A549 (cell line): Measurements from ENCODE around the gene SLF2. TPM values are rescaled to one million over a fixed set of nuclear protein-coding genes. Genes with fewer than 3 reads are reported as not detected.

Experiments used
- ATAC-seq, 2 experiments: fragments of 200-7000 bp in 1 of 2; fragments of >200 bp in 1 of 2; cut with Nextera tagmentation in 1 of 2; cut with Tn5 transposase in 1 of 2; 3 replicates each; pipeline versions ENCODE4 v1.8.0 to v1.9.1; 2018 to 2020; ENCODE audit warnings: mild to moderate bottlenecking in 1 of 2, moderate library complexity in 1 of 2
- CTCF ChIA-PET: fragments of 300-600 bp; sonication (Branson Sonifier 250); formaldehyde crosslinking; extraction: SDS; loops from one replicate; lab custom pipeline; 2021; ENCODE audit warnings: antibody characterized with exemption, inconsistent platforms; lab: Yijun Ruan, JAX
- POLR2A ChIA-PET: fragments of 350-600 bp; formaldehyde crosslinking; extraction: SDS; loops from one replicate; lab custom pipeline; 2021; ENCODE audit warnings: antibody characterized with exemption, inconsistent platforms; lab: Yijun Ruan, JAX
- DNase-seq, 2 experiments: peaks; one replicate each; pipeline versions ENCODE4 v3.0.0 to v3.0.0-alpha.2; 2011 to 2016; ENCODE audit warnings: low read depth in 1 of 2, low spot score in 1 of 2
- FAIRE-seq: peaks from 2 replicates; lab custom pipeline; 2011; peaks lifted over from hg19 to GRCh38; lab: Jason Lieb, UNC
- H3K27ac ChIP-seq, 2 experiments: fragments of >200 bp; sonication (Bioruptor Twin); formaldehyde crosslinking; 3 replicates each; pipeline ENCODE4 v1.5.1; 2016 to 2017
- H3K4me1 ChIP-seq: fragments of >200 bp; sonication (Bioruptor Twin); formaldehyde crosslinking; 3 replicates; pipeline ENCODE4 v1.6.1; 2016
- H3K4me2 ChIP-seq: fragments of >200 bp; sonication (Bioruptor Twin); formaldehyde crosslinking; 3 replicates; pipeline ENCODE4 v1.6.1; 2016
- H3K4me3 ChIP-seq: fragments of >200 bp; sonication (Bioruptor Twin); formaldehyde crosslinking; 3 replicates; pipeline ENCODE4 v1.5.1; 2016
- H3K9me3 ChIP-seq: fragments of >200 bp; sonication (Bioruptor Twin); formaldehyde crosslinking; 3 replicates; pipeline ENCODE4 v1.6.1; 2016
- ATOH8 ChIP-seq: fragments of 250-450 bp; sonication (Bioruptor Pico); IDR thresholded peaks from 2 replicates; pipeline ENCODE4 v1.5.0; 2020; ENCODE audit warnings: low read depth, mild to moderate bottlenecking, moderate library complexity
- BHLHE40 ChIP-seq: IDR thresholded peaks from 2 replicates; pipeline ENCODE4 v1.6.1; 2012; ENCODE audit warnings: low read depth, low read length, inconsistent platforms
- CBX8 ChIP-seq: fragments of 200-600 bp; sonication (generic); IDR thresholded peaks from 2 replicates; pipeline ENCODE4 v1.6.1; 2016
- ELK1 ChIP-seq: fragments of 150-350 bp; IDR thresholded peaks from 2 replicates; pipeline ENCODE4 v1.6.1; 2014; ENCODE audit warnings: low read depth, mild to moderate bottlenecking, low read length
- FOSB ChIP-seq: fragments of 250-450 bp; sonication (Bioruptor Pico); IDR thresholded peaks from 2 replicates; pipeline ENCODE4 v1.5.0; 2020; ENCODE audit warnings: mild to moderate bottlenecking, moderate library complexity
- FOSL2 ChIP-seq, 2 experiments: fragments of 450-650 bp in 1 of 2; fragments of >200 bp in 1 of 2; sonication (Bioruptor Twin) in 1 of 2; formaldehyde crosslinking; IDR thresholded peaks; 2 replicates each; pipeline versions ENCODE4 v1.5.0 to v1.6.1; 2016 to 2020; ENCODE audit warnings: mild to moderate bottlenecking in 1 of 2, moderate library complexity in 1 of 2
- HOXB13 ChIP-seq: fragments of 250-450 bp; sonication (Bioruptor Pico); IDR thresholded peaks from 2 replicates; pipeline ENCODE4 v1.5.0; 2020; ENCODE audit warnings: low read depth, mild to moderate bottlenecking, moderate library complexity
- HOXB5 ChIP-seq: fragments of 250-450 bp; sonication (Bioruptor Pico); IDR thresholded peaks from 2 replicates; pipeline ENCODE4 v1.5.0; 2020; ENCODE audit warnings: mild to moderate bottlenecking, moderate library complexity
- KDM1A ChIP-seq: fragments of 200-600 bp; sonication (generic); IDR thresholded peaks from 2 replicates; pipeline ENCODE4 v1.6.1; 2016; ENCODE audit warnings: low read depth, mild to moderate bottlenecking
- KDM5A ChIP-seq: fragments of 200-600 bp; sonication (generic); IDR thresholded peaks from 2 replicates; pipeline ENCODE4 v1.6.1; 2016; ENCODE audit warnings: antibody characterized with exemption, mild to moderate bottlenecking
- MAX ChIP-seq: IDR thresholded peaks from 2 replicates; pipeline ENCODE4 v1.6.1; 2012
- MYC ChIP-seq: IDR thresholded peaks from 2 replicates; pipeline ENCODE4 v1.6.1; 2012; ENCODE audit warnings: mild to moderate bottlenecking, inconsistent platforms, low read length, improper control_type of control experiment, borderline replicate concordance
- NR3C1 ChIP-seq: fragments of >200 bp; sonication (Bioruptor Twin); formaldehyde crosslinking; IDR thresholded peaks from 3 replicates; pipeline ENCODE4 v1.6.1; 2017
- PBX3 ChIP-seq: IDR thresholded peaks from 2 replicates; pipeline ENCODE4 v1.6.1; 2012
- POLR2AphosphoS2 ChIP-seq: conservative IDR thresholded peaks from 2 replicates; pipeline ENCODE4 v1.6.1; 2012; ENCODE audit warnings: low read length, improper control_type of control experiment, inconsistent platforms
- RCOR1 ChIP-seq: fragments of 150-350 bp; IDR thresholded peaks from 2 replicates; pipeline ENCODE4 v1.6.1; 2014; ENCODE audit warnings: antibody characterized with exemption, low read length, low read depth
- REST ChIP-seq: fragments of 200-600 bp; sonication (generic); IDR thresholded peaks from 2 replicates; pipeline ENCODE4 v1.6.1; 2016; ENCODE audit warnings: antibody characterized with exemption, mild to moderate bottlenecking, moderate library complexity
- SMC3 ChIP-seq: fragments of >200 bp; sonication (Bioruptor Twin); formaldehyde crosslinking; IDR thresholded peaks from 3 replicates; pipeline ENCODE4 v1.6.1; 2018; ENCODE audit warnings: inconsistent platforms
- SREBF2 ChIP-seq: fragments of 450-650 bp; IDR thresholded peaks from 2 replicates; pipeline ENCODE4 v1.6.1; 2014; ENCODE audit warnings: mild to moderate bottlenecking, moderate library complexity
- ZSCAN20 ChIP-seq: fragments of 250-450 bp; sonication (Bioruptor Pico); IDR thresholded peaks from 2 replicates; pipeline ENCODE4 v1.8.0; 2022; ENCODE audit warnings: mild to moderate bottlenecking, moderate library complexity
- WGBS: methylation state at CpG from one replicate; pipeline ENCODE4 v1.1.6; 2017; ENCODE audit errors: missing lambda C conversion rate; 5-methylcytosine and 5-hydroxymethylcytosine counted together
- polyA plus RNA-seq, 4 experiments: library from polyadenylated mRNA; depleted of rRNA in 3 of 4; stranded (reverse); fragments of >200 nt; fragmentation: RNase III in 1 of 4; extraction: RNeasy Plus Mini Kit Qiagen cat#74134 plus additional on column Dnase treatment in 1 of 4; gene quantifications; 2 replicates in 3 of 4; 3 replicates in 1 of 4; pipeline ENCODE4 v1.2.3, GENCODE V29; 2011 to 2017
- TF ChIP-seq, protein P1 (sequence below): fragments of 450-650 bp; IDR thresholded peaks from 2 replicates; pipeline ENCODE4 v1.6.1; 2014; ENCODE audit warnings: antibody characterized with exemption
- TF ChIP-seq, protein P2 (sequence below): IDR thresholded peaks from 2 replicates; pipeline ENCODE4 v1.6.1; 2012; ENCODE audit warnings: low read depth, borderline replicate concordance

The SLF2 gene
- polyA plus RNA-seq, 2 of the 4 experiments (the other 2 are of a cell fraction), result 13.0 to 16.6 TPM

DNA sequence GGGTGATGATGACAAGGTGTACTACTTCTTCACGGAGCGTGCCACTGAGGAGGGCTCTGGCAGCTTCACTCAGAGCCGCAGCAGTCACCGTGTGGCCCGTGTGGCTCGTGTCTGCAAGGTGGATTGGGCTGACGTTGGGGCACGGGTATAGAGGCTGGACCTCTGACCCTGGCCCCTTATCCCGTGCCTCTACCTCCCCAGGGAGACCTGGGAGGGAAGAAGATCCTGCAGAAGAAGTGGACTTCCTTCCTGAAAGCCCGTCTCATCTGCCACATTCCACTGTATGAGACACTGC is 66.1 kb downstream of the SLF2 start:
- ATAC-seq, result no peak

DNA sequence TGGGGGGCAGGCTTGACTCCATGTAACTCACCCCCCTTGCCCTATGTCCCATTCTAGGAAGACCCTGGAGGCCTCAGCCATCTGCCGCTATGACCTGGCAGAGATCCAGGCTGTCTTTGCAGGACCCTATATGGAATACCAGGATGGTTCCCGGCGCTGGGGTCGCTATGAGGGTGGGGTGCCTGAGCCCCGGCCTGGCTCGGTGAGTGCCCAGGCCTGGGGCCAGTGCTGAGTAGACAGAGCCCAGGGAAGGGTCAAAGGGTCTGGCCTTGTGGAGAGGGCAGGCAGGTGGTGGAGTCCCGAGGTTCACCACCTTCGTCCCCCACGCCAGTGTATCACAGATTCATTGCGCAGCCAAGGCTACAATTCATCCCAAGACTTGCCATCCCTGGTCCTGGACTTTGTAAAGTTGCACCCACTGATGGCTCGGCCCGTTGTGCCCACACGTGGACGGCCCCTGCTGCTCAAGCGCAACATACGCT is 67.1 kb downstream of the SLF2 start:
- ATAC-seq (no peak), FAIRE-seq (no peak), DNase-seq (no peak)
- no peak overlapping the region for H3K4me2 ChIP-seq
- H3K27ac ChIP-seq, result no peak overlapping the region
- ChIA-PET POLR2A (no interaction called here), CTCF (interaction anchor here (1.4 to 1.9 kb wide), 3 partner anchors 11 to 18 kb away, joined by 3 to 10 read pairs (median 7); partner anchors contain the start of gene SEMA4G)
- H3K9me3 ChIP-seq, result no peaks in the 10 kb centered on the region
- H3K4me3 ChIP-seq, result no peak overlapping the region
- WGBS, result 92% methylated on average over 16 of the region's 16 CpGs
- no peaks in the 10 kb centered on the region; the same call in 2 of the 3 replicates for H3K4me1 ChIP-seq
- TF ChIP-seq RCOR1 (no peak), CBX8 (no peak), KDM5A (no peak), NR3C1 (no peak), MAX (no peak), ZSCAN20 (CRISPR knock-in tag) (no peak), HOXB5 (no peak), REST (no peak), PBX3 (no peak)
- TF ChIP-seq, protein P1, sequence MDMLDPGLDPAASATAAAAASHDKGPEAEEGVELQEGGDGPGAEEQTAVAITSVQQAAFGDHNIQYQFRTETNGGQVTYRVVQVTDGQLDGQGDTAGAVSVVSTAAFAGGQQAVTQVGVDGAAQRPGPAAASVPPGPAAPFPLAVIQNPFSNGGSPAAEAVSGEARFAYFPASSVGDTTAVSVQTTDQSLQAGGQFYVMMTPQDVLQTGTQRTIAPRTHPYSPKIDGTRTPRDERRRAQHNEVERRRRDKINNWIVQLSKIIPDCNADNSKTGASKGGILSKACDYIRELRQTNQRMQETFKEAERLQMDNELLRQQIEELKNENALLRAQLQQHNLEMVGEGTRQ, result no peak
- TF ChIP-seq, protein P2, sequence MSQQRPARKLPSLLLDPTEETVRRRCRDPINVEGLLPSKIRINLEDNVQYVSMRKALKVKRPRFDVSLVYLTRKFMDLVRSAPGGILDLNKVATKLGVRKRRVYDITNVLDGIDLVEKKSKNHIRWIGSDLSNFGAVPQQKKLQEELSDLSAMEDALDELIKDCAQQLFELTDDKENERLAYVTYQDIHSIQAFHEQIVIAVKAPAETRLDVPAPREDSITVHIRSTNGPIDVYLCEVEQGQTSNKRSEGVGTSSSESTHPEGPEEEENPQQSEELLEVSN, result no peak

More for the DNA sequence above, 66.1 kb downstream of the SLF2 start:
- no peak for FAIRE-seq
- 76% methylated on average over 9 of the region's 10 CpGs for WGBS
- Histone ChIP-seq H3K4me3 (no peak overlapping the region), H3K4me2 (no peak overlapping the region), H3K4me1 (no peaks in the 10 kb centered on the region), H3K9me3 (no peaks in the 10 kb centered on the region)
- ChIA-PET POLR2A (no interaction called here), CTCF (no interaction called here)
- no peak for TF ChIP-seq KDM1A
- no peak for TF ChIP-seq FOSB (CRISPR knock-in tag)
- no peak for TF ChIP-seq ZSCAN20 (CRISPR knock-in tag)
- TF ChIP-seq SREBF2, result no peak
- no peak for TF ChIP-seq POLR2AphosphoS2
- no peak for TF ChIP-seq HOXB13 (CRISPR knock-in tag)
- no peak for TF ChIP-seq SMC3
- TF ChIP-seq FOSL2 (IDR thresholded peaks at IDR 0.05), result no peak
- TF ChIP-seq FOSL2 (CRISPR knock-in tag; IDR thresholded peaks at IDR 0.05), result no peak
- no peak for TF ChIP-seq MYC
- no peak for TF ChIP-seq ATOH8 (CRISPR knock-in tag)
- TF ChIP-seq REST, result no peak
- no peak for TF ChIP-seq BHLHE40
- no peak for TF ChIP-seq ELK1
- TF ChIP-seq, all 56 proteins: peak for 0
- H3K27ac ChIP-seq, result no peak overlapping the region
- DNase-seq, result no peak
